GM20431 (cell line): ENCODE measurements around the gene FRMD4A.

Experiments used
- in situ Hi-C: fragments of 300-500 bp; cut with MseI, MboI; formaldehyde crosslinking; loops from one replicate; pipeline ENCODE4 v1.15.0; 2020; ENCODE audit warnings: low sequenced_read_pairs; ENCODE audit not compliant: unreplicated experiment

The FRMD4A gene

DNA sequence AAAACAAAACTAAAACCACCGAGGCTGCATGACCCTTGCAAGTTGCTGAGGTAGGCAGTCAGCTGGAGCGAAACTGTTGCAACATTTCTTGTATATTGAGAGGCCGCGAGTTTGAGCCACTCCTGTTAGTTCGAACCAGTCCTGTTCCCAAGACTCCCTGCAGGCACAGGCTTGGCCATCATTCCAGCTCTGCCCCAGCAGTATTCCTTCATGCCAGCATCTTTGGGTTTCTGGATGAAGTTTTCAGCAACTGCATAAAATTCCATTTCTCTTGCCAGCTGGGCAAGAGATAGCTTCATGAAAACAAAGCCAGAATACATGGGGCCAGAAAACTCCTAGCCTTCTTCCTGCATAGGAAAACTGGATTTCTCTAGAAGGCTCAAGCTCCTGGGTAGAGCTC is 207.6 kb downstream of the FRMD4A start:
- in situ Hi-C loops, result no loop called here

DNA sequence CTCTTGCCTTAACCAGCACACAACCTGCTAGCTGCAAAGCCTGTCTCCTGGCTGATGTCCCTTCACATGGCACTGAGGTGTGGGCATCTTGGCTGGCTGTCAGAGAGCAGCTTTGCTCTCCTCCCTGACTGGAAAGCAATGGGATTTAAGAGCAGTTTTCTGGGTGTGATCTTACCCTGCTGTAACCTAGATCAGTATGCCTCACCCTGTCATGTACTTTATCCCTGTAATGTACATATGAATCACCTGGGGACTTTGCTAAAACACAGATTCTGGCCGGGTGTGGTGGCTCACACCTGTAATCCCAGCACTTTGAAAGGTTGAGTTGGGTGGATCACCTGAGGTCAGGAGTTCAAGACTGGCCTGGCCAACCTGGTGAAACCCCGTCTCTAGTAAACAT is 209.9 kb downstream of the FRMD4A start:
- in situ Hi-C loops, result no loop called here

DNA sequence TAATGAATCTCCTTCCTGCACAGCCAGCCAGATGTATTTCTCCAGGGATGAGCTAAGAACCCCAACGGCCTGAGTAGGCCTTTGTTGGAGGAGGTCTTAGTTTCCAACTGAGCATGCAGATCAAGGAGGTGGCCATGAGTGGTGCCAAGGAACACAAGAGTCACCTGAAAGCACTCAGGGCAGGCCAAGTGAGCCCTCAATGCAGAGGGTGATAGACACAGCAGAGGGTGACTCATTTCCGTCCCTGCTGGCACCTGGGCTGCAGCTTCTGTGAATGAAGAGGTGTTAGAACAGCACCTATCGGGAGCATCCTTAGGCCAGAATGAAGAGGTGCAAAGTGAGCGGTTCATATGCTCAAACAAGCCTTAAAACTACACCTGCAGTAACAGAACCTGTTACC is 211.8 kb downstream of the FRMD4A start:
- in situ Hi-C loops, result no loop called here

DNA sequence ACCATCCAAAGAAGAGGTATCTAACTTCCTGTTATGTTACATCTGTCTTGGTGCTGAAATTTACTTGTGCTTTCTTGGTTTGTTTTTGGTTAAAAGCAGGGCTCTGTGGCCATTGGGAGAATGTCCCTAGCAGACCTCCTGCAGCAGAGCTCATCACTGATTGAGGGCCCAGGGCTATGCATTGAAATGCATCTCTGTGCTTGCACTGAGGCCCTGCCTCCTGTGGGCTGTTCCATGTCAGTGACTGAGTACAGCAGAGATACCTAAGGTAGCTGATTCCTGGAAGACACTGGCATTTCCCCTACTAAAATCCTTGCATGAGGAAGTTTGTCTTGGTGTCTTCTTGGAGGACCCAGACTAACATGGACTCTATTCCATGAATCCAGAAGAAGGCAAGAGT is 213.9 kb downstream of the FRMD4A start:
- in situ Hi-C loops, result no loop called here

DNA sequence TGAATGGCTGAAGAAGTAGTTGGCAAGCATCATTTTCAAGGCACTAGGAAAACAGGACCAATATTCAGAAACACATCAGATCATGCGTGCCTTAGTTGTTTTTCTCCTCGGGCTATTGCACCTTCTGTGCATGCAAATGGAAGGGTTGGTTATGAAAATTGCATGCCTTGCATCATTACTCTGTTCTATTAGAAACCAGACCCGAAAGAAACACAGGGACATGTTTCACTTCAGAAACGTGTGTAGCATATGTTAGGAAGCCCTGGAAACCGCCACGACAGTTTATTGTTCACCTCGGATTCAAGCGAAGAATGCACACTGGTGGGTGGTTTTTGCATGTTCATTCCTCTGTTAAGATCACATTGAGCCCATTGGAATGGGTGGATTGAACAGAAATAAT is 214.7 kb downstream of the FRMD4A start:
- in situ Hi-C loops, result no loop called here

DNA sequence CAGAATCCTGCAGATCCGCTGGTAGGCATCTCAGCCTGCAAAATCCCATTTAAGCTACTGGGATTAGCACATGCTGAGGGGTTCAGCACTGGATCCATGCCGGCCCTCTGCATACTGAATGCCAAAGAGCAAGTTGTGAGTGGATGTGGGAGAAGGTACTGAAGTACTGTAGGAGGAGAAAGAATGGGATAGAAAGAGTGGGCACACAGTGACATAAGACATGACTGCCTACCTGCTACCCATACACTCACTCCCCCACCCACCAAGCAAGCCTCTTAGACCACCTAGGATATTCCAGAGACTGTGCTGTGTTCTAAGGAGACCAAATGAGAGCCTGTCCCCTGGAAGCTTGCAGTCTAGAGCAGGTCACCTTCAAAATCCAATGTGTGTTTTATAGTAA is 215.9 kb downstream of the FRMD4A start:
- in situ Hi-C loops, result no loop called here

DNA sequence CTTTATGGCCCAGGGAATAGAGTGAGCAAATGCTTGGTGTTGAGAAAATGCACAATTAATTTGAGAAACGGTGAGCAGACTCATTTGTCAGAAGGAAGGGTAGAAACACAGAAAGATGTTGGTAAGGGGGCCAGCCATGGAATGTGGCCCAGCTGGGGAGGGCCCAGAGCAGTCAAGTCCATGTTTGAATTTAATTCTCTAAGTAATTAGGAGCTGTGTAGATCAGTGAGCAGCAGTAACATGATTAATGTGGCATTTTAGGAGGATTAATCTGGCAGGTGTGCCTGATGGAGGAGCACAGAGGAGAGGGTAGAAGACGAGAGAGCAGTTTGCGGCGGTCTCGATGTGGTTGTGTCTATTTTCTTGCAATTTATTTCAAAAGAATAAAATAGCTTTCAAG is 218.7 kb downstream of the FRMD4A start:
- in situ Hi-C loops, result no loop called here

DNA sequence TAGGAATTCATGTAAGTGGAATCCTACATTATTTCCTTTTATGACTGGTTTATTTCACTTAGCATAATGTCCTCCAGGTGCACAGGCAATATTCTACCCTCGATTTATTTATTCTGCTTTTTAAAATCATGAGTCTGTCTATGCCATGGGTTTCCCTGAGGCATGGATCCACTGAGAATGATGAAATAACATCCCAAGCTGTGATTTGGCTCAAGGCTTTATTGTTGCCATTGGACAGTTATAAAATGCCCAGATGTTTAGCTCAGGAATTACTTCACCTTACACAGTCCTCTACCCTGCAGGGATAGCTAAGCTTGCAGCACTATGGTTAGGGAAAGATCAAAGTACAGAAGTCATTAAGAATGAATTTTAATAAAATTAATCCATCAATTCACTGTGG is 219.5 kb downstream of the FRMD4A start:
- in situ Hi-C loops, result no loop called here

DNA sequence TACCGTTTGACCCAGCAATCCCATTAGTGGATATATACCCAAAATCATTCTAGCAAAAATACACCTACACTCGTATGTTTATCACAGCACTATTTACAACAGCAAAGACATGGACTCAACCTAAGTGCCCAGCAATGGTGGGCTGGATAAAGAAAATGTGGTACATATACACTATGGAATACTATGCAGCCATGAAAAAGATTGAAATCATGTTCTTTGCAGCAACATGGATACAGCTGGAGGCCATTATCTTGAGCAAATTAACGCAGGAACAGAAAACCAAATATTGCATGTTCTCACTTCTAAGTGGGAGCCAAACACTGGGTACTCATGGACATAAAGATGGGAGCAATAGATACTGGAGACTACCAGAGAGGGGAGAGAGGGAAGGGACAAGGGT is 223.9 kb downstream of the FRMD4A start:
- in situ Hi-C loops, result no loop called here

DNA sequence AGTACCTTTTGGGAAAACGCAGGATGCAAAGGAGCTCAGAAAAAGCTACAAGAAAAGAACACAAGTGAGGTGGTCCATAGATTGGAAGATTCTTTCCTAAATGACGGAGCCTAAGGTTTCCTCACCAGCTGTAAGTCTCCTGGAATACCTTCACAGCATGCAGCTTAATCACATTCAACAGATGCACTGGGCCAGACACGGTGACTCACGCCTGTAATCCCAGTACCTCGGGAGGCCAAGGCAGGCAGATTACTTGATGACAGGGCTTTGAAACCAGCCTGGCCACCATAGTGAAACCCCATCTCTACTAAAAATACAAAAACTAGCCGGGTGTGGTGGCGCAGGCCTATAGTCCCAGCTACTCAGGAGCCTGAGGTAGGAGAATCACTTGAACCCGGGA is 228.7 kb downstream of the FRMD4A start:
- in situ Hi-C loops, result no loop called here

DNA sequence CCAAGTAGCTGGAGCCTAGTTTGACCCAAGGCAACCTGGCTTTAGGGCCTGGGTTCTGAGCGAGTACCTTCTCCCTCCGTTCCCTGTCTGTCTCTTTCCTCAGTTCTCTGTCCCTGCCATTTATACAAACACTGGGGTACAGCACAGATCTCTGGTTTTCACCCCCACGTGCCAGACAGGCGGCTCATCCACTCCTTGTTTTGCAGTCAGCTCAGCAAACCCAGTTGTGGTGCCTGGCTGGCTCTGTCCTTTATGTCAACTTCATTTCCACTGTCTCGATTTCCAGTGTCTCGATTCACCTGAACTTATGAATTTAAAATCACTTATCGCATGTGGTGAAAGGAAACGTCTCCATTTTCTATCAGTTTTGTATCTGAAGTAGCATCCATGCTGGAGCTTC is 230.8 kb downstream of the FRMD4A start:
- in situ Hi-C loops, result no loop called here

DNA sequence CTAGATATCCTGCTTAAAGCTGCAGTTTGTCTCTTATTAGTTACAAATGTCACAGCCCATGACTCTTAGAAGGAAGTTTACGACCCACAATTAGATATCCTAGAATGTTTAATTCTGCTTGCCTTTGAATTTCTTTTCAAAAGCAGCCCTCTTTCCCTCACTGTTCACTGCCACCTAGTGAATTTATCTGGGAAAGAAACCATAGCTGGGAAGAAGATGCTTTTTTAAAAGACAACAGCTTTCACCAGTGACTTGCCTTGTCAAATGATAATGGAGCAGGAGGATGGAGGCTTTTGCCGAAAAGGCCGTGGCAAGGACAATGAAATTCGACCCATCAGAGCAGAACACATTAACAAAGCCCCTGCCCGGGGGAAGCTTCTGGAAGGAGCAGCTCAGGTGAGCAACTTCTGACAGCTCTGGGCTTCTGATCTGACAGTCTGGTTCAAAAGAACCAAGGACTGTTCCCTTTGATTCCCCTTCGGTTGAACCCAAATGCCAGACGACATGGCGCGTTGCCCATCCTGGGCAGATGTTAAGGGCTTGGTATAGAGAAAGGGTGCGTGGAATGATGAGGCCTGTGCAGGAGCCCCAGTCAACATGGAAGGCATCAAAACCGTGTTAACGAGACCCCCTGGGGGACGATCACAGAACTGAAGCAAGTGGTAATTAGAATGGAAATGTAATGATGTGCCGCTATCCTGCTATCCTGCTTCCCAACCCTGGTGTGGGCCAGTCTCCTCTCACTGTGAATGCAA is 236.8 kb downstream of the FRMD4A start:
- in situ Hi-C loops, result no loop called here

DNA sequence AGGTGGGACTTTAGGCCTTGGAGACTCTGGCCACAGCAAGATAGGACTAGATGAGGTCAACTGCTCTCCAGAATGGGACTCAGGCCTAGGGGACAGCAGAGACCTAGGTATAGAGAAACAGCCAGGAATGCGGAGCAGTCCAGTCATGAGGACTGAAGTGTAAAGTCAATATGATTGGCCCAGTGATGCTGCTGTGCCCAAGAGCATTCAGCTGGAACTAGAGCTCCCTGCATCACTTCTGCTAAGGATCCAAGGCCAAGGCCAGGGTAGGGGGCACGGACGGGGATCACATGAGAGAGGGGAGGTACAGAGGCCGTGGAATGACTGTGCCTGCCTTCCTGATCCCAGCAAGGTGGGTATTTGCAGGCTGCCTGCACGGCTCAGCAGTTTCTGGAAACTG is 237.9 kb downstream of the FRMD4A start:
- in situ Hi-C loops, result no loop called here

DNA sequence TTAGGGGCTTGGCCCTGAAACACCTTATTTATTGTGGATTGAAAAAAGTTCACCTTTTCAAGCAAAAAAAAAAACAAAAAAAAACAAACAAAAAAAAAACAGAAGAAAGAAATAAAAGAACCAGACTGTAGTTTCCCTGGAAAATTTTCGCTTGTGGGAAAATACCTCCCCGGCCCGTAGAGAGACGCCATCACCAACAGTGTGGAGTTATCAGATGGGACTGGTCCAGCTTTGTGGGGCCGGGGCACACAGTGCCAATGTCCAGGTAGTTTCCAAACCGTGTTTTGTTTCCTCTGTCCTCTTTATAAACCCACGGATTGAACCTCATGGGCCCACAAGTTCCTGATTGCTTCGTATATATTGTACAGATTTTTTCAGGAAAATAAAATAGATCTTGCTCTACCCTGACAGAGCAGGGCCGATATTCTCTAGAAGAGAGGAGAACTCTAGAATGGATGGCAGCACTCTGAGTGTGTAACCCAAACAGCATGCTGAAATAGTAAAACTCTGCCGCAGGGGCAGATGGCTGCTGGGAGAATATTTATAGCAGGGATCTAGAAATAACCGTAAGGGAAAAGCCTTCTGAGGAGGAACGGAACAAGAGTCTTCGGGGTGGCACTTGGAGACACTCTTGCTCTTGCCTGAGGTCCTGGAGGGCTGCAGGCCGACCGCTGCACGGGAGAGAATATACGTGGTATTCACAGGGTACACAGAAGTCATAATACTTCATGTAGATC is 241.0 kb downstream of the FRMD4A start:
- in situ Hi-C loops, result no loop called here

DNA sequence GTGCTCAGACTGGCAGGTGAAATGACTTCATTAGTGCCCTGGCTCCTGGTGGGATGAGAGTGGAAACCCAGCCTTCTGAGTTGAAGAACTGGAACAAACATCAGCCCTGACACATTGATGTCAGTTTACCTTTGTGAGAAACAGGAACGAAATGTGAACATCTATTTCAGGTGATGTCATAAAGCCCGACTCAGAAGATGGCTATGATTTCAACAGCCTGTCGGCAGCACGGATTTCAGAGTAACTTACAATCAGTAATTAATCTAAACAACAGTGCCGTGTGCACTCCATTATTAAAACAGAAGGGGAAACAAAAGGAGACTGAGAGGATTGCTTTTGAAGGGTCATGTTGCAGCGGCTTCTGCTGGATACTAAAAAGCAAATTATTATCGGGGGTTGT is 243.2 kb downstream of the FRMD4A start:
- in situ Hi-C loops, result no loop called here

DNA sequence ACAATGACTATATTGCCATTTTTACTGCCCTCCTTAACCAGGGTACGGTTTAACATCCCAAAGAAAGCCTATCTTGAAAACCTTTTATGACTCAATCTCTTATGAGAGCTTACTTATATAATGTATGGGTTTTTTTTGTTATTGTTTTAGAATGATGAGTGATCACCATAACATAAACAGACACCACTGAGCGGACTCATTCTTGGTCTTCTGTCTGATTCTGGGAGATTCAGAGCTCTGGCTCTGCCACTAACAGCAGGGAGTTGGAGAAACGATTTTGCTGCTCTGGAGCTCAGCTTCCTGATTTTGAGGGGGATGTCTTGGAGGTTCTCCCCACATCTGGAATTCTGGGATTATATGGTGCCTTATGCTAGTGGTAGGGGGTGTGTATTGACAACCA is 244.1 kb downstream of the FRMD4A start:
- in situ Hi-C loops, result no loop called here

DNA sequence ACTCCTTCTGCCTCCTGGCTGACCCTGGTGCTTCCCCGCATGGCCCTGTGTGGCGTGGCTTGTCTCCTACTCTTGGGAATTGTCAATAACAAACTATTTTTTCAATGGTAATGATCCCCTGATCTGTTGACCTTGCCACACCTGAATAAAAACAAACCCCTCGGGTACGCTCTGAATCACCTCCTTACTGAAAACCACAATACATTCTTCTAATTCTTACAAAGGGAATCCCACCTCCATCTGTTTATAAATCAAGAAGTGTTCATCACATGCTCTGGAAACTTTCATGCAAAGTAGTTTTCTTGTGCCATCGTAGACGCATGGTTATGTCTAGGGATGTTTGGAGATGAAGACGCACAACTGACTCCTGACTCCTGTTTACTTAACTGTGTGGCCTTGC is 245.8 kb downstream of the FRMD4A start:
- in situ Hi-C loops, result no loop called here

DNA sequence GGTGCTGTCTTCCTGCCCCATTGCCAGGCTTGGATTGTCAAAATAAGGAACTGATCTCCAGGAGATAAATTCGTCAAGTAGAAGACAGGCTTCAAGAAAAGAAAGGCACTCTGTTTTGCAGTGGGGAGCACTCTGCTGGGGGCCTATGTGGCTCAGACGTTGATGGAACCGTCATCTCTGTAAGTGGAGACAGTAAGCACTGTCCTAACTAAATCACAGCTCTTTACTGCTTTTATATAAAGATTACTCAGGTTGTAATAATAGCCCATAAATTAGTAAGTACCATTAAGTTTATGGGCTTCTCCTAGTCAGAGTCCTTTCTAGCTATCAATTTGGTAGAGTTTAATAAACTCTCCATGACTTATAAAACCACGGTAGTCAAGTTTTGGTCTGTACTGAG is 249.9 kb downstream of the FRMD4A start:
- in situ Hi-C loops, result no loop called here

DNA sequence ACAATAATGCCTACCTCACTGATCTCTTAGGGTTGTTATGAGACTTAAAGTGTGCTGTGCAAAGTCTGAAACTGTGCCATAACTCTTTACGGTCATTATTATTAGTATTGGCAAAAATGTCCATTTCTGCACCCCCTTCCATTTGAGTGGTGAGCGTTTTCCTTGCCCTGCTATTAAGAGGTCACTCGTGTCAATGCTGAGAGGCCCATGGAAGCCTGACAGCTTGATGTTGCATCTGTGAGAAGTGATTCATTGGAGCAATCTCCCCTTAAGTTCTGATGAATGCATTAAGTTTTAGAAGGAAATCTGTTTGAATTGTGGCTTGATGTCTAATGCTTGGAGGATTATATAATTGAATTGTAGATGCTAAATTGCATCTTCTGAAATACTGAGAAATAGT is 253.3 kb downstream of the FRMD4A start:
- in situ Hi-C loops, result no loop called here

DNA sequence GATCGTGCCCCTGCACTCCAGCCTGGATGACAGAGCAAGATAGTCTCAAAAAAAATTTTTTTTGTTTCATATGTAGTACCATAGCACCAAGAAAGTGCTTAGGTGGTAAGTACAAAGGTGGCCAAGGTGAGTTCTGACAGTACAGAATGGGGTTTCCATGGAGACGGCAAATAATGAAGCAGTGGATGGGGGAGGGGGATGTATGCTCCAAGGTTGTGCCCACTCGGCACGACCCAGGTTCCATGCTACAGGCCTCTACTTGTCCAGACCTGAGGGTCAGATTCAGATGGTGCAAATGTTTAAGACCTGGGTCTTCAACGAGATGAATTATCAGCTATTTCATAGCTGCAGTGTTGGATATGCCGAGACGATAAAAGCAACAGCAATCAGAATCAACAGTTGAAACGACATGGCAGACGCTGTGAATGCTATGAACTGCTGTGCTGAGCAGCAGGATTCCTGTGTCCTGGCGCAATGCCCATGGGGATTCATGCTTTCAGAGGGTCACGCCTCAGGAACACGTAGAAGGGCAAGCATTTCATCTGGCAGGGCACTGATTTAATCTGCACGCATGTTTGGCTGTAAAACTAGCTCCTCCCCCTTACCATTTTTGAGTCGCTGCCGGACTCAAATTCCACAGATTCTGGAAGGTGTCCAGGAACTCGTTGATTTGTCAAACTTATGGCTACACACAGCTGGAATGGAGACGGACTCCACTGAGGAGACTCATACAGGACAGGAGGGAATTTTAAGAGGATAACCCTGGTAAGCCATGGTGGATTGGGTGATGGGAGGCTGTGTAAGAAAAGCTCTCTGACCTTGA is 256.5 kb downstream of the FRMD4A start:
- in situ Hi-C loops, result no loop called here

DNA sequence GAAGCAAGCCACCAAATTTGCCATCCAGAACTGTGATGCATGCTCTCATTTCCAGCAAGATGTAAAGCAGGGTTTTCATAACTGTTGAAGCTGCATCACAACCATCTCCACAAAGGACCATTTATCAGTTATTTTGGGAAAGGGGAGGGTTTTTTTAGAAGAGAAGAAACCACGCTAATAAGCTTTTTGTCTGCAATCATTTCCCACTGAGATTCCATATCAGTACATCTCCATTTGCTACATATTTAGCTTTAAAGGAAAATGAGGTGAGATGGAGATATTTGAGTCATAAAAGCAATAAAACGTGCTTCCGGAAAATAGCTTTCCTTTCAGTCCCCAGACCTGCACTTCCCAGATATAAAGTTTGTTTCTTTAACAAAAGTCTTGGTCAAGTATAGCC is 258.2 kb downstream of the FRMD4A start:
- in situ Hi-C loops, result no loop called here
